K562 (cell line): ENCODE data around the gene ESPN. TPM values are rescaled to one million over a fixed set of nuclear protein-coding genes. Genes with fewer than 3 reads are reported as not detected.

ENCODE experiments used
- ATF2 ChIP-seq: sonication (generic); formaldehyde crosslinking; IDR thresholded peaks from 2 replicates; pipeline ENCODE4 v1.8.1; 2022; ENCODE audit warnings: missing genetic modification reagents
- KDM4B ChIP-seq, 2 experiments: fragments of 450-650 bp in 1 of 2; sonication (generic) in 1 of 2; IDR thresholded peaks; 2 replicates each; pipeline ENCODE4 v1.6.1; 2016 to 2017; ENCODE audit warnings: borderline replicate concordance in 2 of 2, antibody characterized with exemption in 1 of 2, low read depth in 1 of 2, mild to moderate bottlenecking in 1 of 2
- MTA3 ChIP-seq: fragments of 450-650 bp; formaldehyde crosslinking; IDR thresholded peaks from 2 replicates; pipeline ENCODE4 v1.6.1; 2017; ENCODE audit warnings: mild to moderate bottlenecking, borderline replicate concordance
- NEUROD1 ChIP-seq: fragments of 150-350 bp; IDR thresholded peaks from 2 replicates; pipeline ENCODE4 v1.6.1; 2014; ENCODE audit warnings: borderline replicate concordance, low read length, low read depth; ENCODE audit not compliant: partially characterized antibody
- NR4A1 ChIP-seq, 2 experiments: fragments of 250-450 bp in 1 of 2; fragments of 450-650 bp in 1 of 2; sonication (Bioruptor Pico) in 1 of 2; IDR thresholded peaks; 2 replicates each; pipeline versions ENCODE4 v1.4.0 to v1.6.1; 2016 to 2020; ENCODE audit warnings: mild to moderate bottlenecking in 2 of 2, missing compliant biosample characterization in 1 of 2, missing genetic modification characterization in 1 of 2, moderate library complexity in 1 of 2
- POLR2G ChIP-seq: fragments of 200-400 bp; formaldehyde crosslinking; IDR thresholded peaks from 2 replicates; pipeline ENCODE4 v1.6.1; 2017; ENCODE audit warnings: low read depth, mild to moderate bottlenecking, antibody characterized with exemption, low read length, moderate library complexity
- RCOR1 ChIP-seq, 2 experiments: IDR thresholded peaks; 2 replicates each; pipeline ENCODE4 v1.6.1; 2012; ENCODE audit warnings: low read depth in 2 of 2, low read length in 2 of 2, borderline replicate concordance in 1 of 2, improper control_type of control experiment in 1 of 2
- THAP12 ChIP-seq: fragments of 250-450 bp; sonication (Bioruptor Pico); IDR thresholded peaks from 2 replicates; pipeline ENCODE4 v1.9.0; 2021; ENCODE audit warnings: mild to moderate bottlenecking, inconsistent platforms
- ZBTB43 ChIP-seq: sonication (generic); formaldehyde crosslinking; IDR thresholded peaks from 2 replicates; pipeline ENCODE4 v1.8.0; 2023; ENCODE audit warnings: mild to moderate bottlenecking, missing genetic modification reagents
- ZNF3 ChIP-seq: fragments of 250-450 bp; sonication (Bioruptor Pico); IDR thresholded peaks from 2 replicates; pipeline ENCODE4 v1.5.0; 2021; ENCODE audit warnings: mild to moderate bottlenecking, moderate library complexity
- ZNF354B ChIP-seq: fragments of 250-450 bp; sonication (Bioruptor Pico); IDR thresholded peaks from 2 replicates; pipeline ENCODE4 v1.4.0; 2020
- ZNF764 ChIP-seq: fragments of 250-450 bp; sonication (Bioruptor Pico); IDR thresholded peaks from 2 replicates; pipeline ENCODE4 v1.4.0; 2020; ENCODE audit warnings: low read depth, mild to moderate bottlenecking, moderate library complexity
- polyA plus RNA-seq, 8 experiments: library from polyadenylated mRNA; depleted of rRNA in 4 of 8; stranded (reverse) in 5 of 8; unstranded in 3 of 8; fragments of >200 nt; fragmentation: Nextera tagmentation in 2 of 8; fragmentation: Illumina TruSeq in 1 of 8; extraction: Ambion mirVana in 2 of 8; extraction: Trizol in 1 of 8; gene quantifications; 2 replicates each; pipeline versions ENCODE4 v1.2.1 to v1.2.3, GENCODE V29; 2011 to 2014; ENCODE audit warnings: inconsistent platforms in 1 of 8, missing spikeins in 1 of 8
- total RNA-seq, 7 experiments: library from RNA; depleted of rRNA in 6 of 7; stranded (reverse); fragments of >200 nt in 6 of 7; fragmentation: Illumina TruSeq in 2 of 7; extraction: Trizol in 2 of 7; gene quantifications; 2 replicates each; pipeline versions ENCODE4 v1.2.1 to v1.2.3, GENCODE V29; 2011 to 2021; ENCODE audit warnings: low replicate concordance in 1 of 7

ESPN gene
- total and polyA plus RNA-seq, 9 of the 15 experiments (the other 6 are each of a cell fraction or from before 2014, with no cell fraction given) = 0.07 to 1.2 (median 0.45) TPM; not detected in 3

- TF ChIP-seq ZBTB43 (CRISPR knock-in tag) (no peak), ZNF764 (no peak), ZNF354B (CRISPR knock-in tag) (no peak), NR4A1 (CRISPR knock-in tag; IDR thresholded peaks at IDR 0.05) (no peak), NR4A1 (tag; IDR thresholded peaks at IDR 0.05) (peak; percentile 38; the same call in 1 of the 2 replicates), ZNF3 (CRISPR knock-in tag) (no peak), THAP12 (CRISPR knock-in tag) (peak; percentile 43), ATF2 (CRISPR knock-in tag) (no peak), NEUROD1 (no peak), KDM4B (IDR thresholded peaks at IDR 0.05; ENCODE audit: borderline replicate concordance in 2 of 2, low read depth in 1 of 2) (no peak), MTA3 (0 out of 2 replicates have a peak, but pooled peaks have one; percentile 35), POLR2G (peak; percentile 68), RCOR1 (IDR thresholded peaks at IDR 0.05; ENCODE audit: borderline replicate concordance in 1 of 2, low read depth in 2 of 2, low read length in 2 of 2) (no peak)
These were observed at the start of gene ESPN (continued) for GRCh38 chr1:6424619-6425593.
